DMS53 (cell line): ENCODE data around the gene UBTD1.
A peak's percentile ranks its signal among the peaks of the same experiment; 100 is the strongest.
"Not testable (repeated sequence)": the region's sequence is repeated elsewhere in the genome, so short reads cannot be mapped to it uniquely, and the experiment has no call there.

ENCODE experiments used
- DNase-seq: peaks from one replicate; lab custom pipeline; 2025; lab: John Stamatoyannopoulos, UW

Gene UBTD1

DNA sequence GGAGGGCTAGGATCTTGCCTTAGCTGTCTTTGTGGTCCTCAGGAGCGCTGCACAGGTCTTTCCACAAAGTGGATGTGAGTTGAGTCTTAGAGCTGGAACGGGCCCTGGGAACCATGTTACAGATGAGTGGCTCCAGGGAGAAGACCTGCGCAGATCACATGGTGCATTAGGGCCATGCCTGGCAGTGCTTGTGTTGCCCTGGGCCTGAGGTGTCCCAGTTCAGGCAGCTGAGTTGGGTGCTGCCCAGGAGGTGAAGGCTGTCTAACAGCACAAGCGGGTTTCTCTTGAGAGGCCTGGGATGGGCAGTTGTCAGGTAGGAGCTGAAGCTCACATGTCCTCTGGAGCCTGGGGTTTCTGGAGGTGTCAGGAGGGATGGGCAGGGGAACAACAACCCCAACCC lies 40.1 kb downstream of the UBTD1 start:
- no peak for DNase-seq

DNA sequence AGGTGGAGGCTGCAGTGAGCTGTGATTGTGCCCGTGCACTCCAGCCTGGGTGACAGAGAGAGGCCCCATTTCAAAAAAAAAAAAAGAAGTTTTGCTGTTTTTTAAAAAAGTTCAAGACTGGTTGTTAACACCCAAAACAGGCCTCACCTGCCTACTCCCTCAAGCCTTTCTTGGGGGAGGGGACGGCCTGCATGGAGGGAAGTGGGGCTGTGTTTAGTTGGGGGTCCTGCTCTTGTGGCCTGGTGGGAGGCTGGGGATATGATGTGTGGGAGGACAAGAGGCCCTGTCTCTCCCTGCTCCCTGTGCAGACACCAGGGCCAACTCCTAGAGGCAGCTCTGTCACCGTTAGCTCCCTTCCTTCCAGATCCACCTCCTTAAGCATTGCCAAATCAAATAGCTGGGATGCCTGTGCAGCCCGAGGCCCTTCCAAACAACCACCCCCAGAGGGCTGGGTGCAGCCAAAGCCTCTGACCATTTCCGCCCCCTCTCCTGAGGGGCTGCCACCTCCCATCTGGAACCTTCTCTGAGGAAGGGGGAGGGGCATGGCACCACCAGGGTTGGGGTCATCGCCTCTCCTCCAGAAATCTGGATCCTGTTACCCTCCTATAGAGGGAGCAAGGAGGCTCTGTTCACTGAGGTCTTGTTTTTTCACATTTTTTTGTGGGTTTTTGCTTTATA lies 40.9 kb downstream of the UBTD1 start:
- DNase-seq, result no peak

DNA sequence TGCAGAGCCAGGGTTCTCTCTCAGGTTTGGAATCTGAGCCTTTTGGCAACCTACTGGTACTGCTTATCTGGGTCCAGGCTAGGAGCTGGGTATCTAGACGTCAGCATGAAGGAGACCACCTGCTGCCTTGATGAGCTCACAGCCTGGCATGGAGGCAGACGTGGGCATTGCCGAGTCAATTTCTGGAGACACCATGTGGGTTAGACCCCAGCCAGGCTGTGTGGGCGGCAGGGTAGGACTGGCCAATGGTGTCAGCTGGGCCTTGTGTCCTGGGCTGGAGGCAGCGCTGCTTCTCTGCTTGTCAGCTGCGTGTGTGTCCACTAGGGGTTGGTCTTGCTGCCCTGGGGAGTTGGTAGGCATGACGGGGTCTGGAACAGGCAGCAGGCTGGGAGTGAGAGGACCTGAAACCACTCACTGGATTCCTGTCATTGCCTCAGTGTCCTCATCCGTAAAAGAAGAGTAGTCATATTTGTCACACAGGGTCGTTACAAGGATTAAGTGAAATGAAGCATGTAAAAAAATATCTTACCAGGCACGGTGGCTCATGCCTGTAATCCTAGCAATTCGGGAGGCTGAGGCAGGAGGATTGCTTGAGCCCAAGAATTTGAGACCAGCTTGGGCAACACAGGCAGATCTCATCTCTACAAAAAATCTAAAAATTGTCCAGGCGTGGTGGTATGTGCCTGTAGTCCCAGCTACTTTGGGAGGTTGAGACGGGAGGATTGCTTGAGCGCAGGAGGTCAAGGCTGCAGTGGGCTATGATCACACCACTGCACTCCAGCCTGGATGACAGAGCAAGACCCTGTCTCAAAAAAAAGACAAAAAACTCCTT lies 42.2 kb downstream of the UBTD1 start:
- DNase-seq, result no peak

DNA sequence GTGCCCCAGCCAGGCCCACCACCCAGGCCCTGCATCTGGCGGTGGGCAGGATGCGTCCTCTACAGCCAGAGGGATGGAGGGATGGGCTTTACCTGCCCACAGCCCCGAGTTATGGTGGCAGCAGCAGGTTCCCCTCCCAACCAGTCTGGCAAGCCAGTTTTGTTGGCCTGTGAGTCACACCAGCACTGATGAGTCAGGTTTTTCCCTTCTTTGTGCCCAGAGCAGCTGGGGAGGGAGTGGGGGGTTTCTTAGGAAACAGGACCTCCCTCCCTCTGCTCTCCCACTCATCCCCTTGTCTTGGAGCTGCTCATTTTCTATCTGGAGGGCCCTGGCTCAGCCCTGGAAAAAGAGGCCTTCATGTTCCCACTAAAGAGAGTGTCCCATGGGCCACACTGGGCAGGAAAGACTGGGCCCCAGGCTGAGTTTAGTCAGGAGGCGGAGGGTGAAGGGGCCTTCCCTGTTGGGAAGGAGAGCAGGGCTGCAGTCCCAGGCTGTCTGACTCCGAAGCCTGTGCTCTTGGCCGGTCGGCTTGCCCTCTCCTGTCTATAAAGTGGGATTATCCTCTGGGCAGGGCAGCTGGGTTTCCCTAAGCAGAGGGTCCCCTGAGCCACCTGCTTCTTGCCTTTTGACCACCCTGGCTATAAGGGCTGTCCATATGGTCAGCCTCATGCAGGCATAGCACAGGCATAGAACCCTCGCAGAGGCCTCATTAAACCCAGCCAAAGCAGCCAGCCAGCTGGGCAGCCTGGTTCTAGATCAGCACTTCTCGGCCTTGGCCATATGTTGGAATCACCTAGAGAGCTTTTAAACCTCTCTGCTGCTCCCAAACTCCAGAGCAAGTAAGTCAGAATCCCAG lies 43.7 kb downstream of the UBTD1 start:
- peak; percentile 94 for DNase-seq

DNA sequence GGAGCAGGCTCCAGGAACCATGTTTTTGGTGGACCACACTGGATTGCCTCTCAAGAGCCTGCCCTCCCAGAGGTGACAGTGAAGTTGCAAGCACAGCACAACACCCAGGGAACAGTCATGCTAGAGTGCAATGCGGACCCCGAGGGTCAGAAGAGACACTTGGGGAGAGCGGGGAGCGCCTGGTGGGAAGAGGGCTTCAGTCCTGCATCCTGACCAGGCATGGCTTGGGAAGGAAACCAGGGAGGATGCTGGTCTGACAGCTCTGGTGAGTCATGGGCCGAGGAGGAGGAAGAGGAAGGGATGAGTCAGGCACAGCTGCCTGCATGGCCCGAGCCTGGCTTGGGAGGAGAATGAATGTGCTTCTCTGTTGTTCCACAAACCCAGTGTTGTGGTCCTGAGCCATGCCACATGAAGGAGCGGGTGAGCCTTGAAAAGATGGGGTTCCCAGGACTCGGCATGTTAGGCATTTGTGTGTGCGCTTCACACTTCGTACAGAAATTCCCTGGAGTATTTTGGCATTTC lies 44.4 kb downstream of the UBTD1 start:
- peak; percentile 95 for DNase-seq

DNA sequence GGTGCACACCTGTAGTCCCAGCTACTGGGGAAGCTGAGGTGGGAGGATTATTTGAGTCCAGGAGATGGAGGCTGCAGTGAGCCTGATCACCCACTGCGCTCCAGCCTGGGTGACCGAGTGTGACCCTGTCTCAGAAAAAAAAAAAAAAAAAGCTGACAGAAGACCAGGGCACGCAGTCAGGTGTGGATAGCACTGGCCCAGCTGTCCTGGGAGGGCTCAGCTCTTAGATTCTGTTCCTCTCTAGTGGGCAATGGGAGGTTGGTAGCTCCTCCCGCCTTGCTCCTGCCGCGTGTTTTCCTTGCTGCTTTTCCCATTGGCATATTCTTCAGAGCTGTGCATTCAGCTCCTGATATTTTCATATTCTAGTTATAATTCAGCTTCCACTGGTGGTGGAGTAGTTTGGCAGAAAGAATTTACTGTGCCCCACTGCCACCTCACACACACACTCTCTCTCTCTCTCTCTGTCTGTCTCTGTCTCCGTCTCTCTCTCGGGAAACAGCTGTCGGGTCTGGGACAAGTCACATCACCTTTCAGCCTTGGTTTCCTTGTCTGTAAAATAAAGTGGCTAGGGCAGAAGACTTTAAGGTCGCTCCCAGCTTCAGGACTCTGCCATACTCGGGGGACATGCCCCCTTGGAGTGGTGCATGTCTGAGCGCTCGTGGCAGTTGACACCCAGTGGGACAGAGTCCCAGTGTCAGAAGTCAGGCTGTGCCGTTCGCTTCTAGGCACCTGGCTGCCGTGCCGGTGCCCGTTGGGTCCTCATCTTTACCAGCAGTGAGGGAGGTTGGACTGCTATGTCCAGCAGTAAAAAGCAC lies 47.9 kb downstream of the UBTD1 start:
- DNase-seq, result no peak

DNA sequence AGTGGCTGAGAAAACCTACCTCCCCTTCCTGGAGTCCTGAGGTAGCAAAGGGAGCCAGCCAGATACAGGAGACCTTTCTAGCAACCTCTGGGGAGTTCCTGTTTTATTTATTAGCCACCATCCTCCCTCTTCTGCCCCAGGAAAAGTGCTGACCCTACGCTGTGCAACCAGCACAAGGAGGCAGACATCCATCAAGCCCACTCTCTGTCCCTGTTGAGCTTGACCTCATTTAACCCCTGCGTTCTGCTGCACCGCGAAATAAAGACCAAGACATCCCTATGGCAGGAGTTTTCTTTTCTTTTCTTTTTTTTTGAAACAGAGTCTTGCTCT lies 48.5 kb downstream of the UBTD1 start:
- no peak for DNase-seq

DNA sequence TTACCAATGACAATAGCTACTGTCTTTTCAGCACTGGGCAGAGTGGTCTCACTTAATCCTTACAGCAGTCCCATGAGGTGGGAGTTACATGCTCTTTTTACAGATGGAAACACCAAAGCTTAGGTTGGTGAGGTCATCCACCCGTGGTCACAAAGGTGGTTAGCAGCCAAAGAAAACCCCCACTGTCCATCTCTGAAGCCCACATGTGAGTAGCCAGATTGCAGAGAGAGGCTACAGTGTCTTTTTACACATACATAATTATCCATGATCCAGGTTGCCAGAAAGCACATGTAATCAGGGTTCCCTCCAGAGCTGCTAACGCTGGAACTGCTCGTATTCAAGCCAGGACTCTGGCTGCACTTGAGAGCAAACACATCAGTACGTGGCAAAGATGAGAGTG lies 49.2 kb downstream of the UBTD1 start:
- no peak for DNase-seq

DNA sequence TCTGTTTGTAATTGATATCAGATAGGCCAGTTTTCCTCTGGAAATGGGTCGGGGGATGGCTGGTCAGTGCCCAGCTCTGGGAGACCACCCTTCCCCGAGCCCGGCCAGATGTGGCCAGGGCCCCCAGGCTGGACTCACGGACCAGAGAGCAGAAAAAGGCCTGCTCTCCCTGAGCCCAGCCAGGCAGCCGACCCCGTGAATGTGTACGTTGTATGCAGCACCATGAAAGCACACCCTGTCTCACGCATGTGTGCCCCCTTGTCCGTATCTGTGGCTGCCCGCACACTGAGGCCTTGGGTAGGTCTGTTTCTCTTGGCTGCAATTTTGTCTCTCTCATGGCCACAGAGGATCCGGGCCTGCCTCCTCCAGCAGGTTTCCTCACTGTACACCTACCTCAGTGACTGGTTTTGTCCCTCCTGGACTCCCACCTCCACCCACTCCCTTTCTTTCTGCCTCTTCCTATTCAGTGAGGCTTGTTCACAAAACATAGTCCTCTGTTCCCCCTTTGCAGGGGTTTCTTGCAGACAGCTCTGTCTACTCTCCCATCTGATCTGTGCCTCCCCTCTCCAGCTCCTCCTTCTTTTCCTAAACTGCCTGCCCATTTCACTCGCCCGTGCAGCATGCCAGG lies 50.2 kb downstream of the UBTD1 start:
- no peak for DNase-seq

DNA sequence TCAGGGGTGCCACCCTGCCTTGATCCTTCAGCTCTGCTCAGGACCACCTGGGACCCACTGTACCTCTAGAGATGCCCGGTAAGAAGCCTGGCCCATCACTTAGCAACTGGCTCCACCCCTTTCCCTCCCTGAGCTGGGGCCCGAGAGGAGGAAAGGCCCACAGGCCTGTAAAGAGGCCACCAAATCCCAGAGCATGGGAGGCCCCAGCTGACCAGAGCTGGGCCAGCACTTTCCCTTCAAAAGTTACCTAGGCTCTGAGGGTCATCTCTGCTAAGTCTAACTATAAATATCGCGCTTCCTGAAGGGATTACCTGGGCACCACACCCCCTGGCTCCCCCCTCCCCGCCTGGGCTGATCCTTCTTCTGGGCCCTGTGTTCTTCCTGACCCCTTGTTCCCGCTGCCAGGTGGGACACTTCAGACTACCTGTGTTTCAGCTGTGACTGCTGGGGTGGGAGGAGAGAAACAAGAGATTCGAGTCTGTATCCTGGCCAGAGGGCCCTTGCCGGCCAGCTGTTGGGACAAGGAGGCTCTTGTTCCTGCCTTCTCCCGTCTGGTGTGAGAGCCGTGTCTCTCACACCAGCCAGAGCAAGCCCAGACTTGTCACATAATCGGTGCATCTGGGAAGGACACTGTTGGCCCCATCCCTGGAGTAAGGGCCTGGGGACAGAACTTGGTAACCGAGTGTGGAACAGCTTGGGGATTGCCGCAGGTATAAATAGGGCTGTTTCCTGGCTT lies 51.0 kb downstream of the UBTD1 start:
- DNase-seq, result peak; percentile 87

DNA sequence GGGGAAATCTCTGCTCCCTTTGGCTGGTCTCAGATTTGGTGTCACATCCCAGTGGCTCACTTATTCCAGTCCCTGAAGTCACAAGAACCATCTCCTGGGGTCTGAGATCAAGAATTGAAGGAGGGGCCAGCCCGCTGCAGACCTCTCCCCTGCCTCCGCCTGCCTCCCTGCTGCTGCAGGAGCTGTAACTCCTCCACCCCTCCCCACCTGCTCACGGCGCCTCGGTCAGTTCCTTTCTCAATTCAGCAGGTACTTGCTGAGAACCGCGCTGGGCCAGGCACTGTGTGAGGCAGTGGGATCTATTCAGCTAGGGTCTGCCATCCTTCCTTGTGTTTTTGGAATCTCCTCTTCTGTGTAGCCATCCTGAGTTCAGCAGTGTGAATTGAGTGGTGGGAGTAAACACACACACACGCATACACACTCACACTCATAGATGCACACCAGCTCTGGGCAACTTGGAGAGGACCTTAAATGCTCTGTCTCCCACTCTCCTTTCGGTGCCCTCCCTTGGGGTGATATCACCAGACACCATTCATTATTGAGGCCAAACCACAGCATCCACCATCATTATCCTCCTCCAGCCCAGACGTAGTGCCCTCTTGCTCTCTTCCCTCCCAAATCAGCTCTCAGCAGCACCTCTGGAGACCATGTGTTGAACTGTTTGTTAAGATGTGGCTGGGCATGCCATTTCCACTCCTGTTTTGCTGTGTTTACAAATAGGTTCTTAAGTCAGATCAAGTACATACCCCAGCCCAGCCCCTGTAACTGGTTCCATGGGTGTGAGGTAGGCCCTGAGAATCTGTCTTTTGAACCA lies 51.8 kb downstream of the UBTD1 start:
- DNase-seq, result peak; percentile 36

DNA sequence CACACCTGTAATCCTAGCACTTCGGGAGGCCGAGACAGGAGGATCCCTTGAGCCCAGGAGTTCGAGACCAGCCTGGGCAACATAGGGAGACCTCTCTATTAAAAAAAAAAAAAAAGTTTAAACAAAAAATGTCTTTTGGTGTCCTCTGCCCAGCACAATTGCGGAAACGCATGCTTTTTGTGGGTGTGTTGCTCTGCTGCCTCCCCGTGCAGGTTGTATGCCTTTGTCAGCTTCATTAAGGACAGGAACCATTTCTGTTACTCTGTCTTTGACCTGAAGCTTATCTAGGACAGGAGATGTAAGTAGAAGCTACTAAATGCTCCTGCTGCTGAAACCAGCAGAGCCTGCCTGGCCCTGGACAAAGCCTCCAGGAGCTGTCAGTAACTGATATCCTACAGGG lies 52.5 kb downstream of the UBTD1 start:
- DNase-seq, result no peak

DNA sequence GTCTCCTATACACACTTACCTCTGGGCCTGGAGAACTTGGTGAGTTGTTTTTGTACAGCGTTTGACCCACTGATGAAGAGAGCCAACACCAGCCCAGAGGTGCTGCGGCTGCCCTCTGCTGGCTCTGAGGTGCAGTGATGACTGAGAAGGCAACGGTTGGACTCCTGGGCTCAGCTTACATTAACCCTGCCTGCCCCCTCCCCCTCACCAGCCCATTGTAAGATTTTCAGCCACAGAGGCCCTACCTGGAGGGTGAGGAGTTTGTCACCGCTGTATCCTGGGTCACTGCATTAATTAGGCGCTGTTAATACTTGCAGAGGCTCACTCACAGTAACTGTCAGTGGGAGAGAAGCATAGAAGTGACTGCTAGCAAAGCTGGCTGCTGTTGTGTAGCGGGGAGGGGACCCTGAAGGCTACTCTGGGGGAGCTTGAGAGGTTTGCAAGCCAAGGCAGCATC lies 54.9 kb downstream of the UBTD1 start:
- DNase-seq, result peak; percentile 92

DNA sequence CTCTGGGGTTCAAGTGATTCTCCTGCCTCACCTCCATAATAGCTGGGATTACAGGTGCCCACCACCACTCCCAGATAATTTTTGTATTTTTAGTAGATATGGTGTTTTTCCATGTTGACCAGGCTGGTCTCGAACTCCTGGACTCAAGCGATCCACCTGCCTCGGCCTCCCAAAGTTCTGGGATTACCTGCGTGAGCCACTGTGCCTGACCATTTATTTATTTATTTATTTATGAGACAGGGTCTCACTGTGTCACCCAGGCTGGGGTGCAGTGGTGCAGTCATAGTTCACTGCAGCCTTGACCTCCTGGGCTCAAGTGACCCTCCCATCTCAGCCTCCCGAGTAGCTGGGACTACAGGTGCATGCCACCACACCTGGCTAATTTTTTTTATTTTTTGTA lies 55.6 kb downstream of the UBTD1 start:
- DNase-seq, result not testable (repeated sequence)

DNA sequence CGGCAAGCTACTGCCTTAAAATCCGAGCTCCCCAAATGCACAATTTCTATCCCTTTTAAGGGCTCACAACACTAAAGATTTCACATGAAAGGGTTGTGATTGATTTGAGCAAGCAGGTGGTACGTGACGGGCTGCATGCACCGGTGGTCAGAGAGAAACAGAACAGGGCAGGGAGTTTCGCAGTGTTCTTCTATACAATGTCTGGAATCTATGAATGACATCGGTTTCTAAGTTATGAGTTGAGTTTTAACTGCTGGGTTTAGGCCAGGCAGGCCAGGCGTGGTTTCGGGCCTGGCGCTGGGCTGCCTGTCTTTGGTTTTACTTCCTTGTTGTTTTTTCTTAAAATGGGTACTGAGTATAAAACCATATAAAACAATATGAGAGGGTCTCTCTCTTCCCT lies 56.8 kb downstream of the UBTD1 start:
- DNase-seq, result not testable (repeated sequence)

DNA sequence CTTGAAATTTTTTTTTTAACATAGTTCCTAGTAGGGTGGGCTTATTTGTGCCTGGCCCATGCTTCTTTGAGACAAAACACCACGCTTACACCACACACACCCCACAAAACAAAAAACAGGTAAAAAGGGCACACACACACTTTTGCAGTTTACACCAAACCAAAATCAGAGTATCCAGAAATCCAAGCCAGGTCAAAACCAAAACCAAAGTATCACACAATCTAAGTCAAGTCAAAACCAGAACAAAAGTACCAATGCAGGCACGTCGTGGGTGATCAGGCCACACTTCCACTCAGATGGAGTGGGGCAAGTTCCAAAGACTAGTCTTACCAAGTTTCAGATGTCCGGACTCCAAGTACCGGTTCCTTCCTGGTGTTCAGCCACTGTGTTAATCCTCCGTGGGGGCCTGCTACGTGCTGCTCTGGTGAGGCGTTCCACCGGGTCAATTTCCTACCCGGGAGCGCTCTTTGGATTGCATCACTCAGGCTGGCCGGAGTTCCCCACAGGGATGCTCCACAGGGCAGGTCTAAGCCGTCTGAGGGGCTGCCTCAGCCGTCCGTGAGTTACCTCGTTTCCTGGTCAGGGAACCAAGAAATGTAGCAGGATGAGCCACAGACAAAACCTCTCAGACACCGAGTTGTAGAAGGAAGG lies 62.1 kb downstream of the UBTD1 start:
- not testable (repeated sequence) for DNase-seq

DNA sequence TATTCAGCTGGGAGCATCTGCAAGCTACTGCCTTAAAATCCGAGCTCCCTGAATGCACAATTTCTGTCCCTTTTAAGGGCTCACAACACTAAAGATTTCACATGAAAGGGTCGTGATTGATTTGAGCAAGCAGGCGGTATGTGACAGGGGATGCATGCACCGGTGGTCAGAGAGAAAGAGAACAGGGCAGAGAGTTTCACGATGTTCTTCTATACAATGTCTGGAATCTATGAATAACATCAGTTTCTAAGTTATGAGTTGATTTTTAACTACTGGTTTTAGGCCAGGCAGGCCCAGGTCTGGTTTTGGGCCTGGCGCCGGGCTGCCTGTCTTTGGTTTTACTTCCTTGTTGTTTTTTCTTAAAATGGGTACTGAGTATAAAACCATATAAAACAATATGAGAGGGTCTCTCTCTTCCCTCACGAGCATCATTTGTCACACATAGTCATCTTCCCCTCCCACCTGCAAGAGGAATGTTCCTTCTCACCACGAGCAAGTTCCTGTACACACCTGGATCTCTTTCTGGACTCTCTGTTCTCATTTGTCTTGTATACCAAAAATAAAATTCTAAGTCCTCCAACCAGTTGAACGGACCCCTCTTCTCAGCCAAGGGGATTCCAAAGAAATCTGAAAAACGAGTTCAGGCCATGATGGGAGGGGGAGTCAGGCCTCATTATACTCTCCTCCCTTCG lies 62.8 kb downstream of the UBTD1 start:
- DNase-seq, result not testable (repeated sequence)

DNA sequence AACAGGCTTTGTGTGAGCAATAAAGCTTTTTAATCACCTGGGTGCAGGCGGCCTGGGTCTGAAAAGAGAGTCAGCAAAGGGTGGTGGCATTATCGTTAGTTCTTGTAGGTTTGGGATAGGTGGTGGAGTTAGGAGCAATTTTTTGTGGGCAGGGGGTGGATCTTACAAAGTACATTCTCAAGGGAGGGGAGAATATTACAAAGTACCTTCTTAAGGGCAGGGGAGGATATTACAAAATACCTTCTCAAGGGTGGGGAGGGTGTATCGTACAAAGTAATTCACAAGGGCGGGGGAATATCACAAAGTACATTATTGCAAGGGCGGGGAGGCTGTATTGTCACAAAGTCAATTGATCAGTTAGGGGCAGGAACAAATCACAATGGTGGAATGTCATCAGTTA lies 63.6 kb downstream of the UBTD1 start:
- not testable (repeated sequence) for DNase-seq
